Adrenal gland (tissue), 12 donors: ENCODE results near the gene HSP90AB1. TPM values are rescaled to one million over a fixed set of nuclear protein-coding genes. Genes with fewer than 3 reads are reported as not detected.

Source experiments
- DNase-seq, 7 donors: peaks; one replicate each; pipeline ENCODE4 v3.0.0-alpha.2; 2019 to 2020
- H3K27ac ChIP-seq, 5 donors: fragments of 200-600 bp; sonication (generic) in 4 of 5; 1 replicate in 3 of 5; 2 replicates in 2 of 5; pipeline versions ENCODE4 v1.5.1 to v1.8.0; 2016 to 2020; ENCODE audit warnings: mild to moderate bottlenecking in 1 of 5
- H3K27me3 ChIP-seq: fragments of 200-600 bp; 2 replicates; pipeline ENCODE4 v1.8.0; 2021
- H3K36me3 ChIP-seq, 2 donors: fragments of 200-600 bp; replicated peaks in 1 of 2; 1 replicate in 1 of 2; 2 replicates in 1 of 2; pipeline versions ENCODE4 v1.5.1 to v1.8.0; 2018 to 2022
- H3K4me1 ChIP-seq, 2 donors: fragments of 200-600 bp; replicated peaks in 1 of 2; 1 replicate in 1 of 2; 2 replicates in 1 of 2; pipeline versions ENCODE4 v1.5.1 to v1.8.0; 2018 to 2021
- H3K4me3 ChIP-seq, 4 donors: fragments of 200-600 bp; sonication (generic) in 3 of 4; one replicate each; pipeline ENCODE4 v1.5.1; 2016 to 2018
- H3K9me3 ChIP-seq, 3 donors: fragments of 200-600 bp; sonication (generic) in 1 of 3; replicated peaks in 1 of 3; 1 replicate in 2 of 3; 2 replicates in 1 of 3; pipeline versions ENCODE4 v1.5.1 to v1.8.0; 2016 to 2021
- CTCF ChIP-seq, 6 experiments: fragments of 450-650 bp in 4 of 6; fragments of 200-600 bp in 2 of 6; sonication (generic) in 1 of 6; IDR thresholded peaks; 1 replicate in 5 of 6; 2 replicates in 1 of 6; pipeline versions ENCODE4 v1.5.1 to v1.8.0; 2016 to 2021; ENCODE audit warnings: antibody characterized with exemption in 6 of 6, mild to moderate bottlenecking in 2 of 6, moderate library complexity in 1 of 6
- POLR2A ChIP-seq, 2 donors: fragments of 450-650 bp; IDR thresholded peaks; one replicate each; pipeline ENCODE4 v1.6.1; 2017; ENCODE audit warnings: antibody characterized with exemption in 2 of 2, mild to moderate bottlenecking in 2 of 2, moderate library complexity in 1 of 2
- WGBS, 4 donors: extraction: QIAGEN DNeasy Blood & Tissue Kit in 2 of 4; methylation state at CpG; one replicate each; pipeline versions ENCODE4 v1.1.5 to v1.1.7; 2013 to 2017; 5-methylcytosine and 5-hydroxymethylcytosine counted together
- intact Hi-C, 2 donors: fragments of 100-400 bp; cut with DNase I; formaldehyde crosslinking; loops; one replicate each; pipeline versions ENCODE4 v1.14.1 to v1.15.0; 2022 to 2023
- polyA plus RNA-seq, 3 donors: library from polyadenylated mRNA; stranded (reverse); fragments of 200-250 nt in 2 of 3; fragments of 350-450 nt in 1 of 3; fragmentation: Illumina TruSeq in 1 of 3; extraction: RNeasy Lipid Tissue Mini Kit (QIAGEN cat#74804) in 1 of 3; gene quantifications; one replicate each; pipeline ENCODE4 v1.2.3, GENCODE V29; 2013 to 2014
- total RNA-seq, 9 donors: library from RNA; depleted of rRNA in 4 of 9; stranded (reverse); fragments of >200 nt in 4 of 9; fragments of 120-200 nt in 1 of 9; fragmentation: NEBNext Ultra II Directional in 1 of 9; extraction: Animal tissue kit (Norgen Biotek cat#: 25700) in 1 of 9; gene quantifications; one replicate each; pipeline versions ENCODE4 v1.1.0 to v1.2.4, GENCODE V29; 2013 to 2023
- donor health status: healthy with polysubstance abuse.
- donor health status: Bipolar disorder and iron deficiency.
- donor health status: DM: yes; HTN: yes; CAD: no.
- donor health status: DM: no; HTN: no; CAD: no.
- donor health status: DM: no; HTN: no; CAD: no.
- donor health status: DM: yes; HTN: yes; CAD: no.

Gene HSP90AB1
- total and polyA plus RNA-seq, 12 donors, result 275 to 2,249 (median 857) TPM

GRCh38 chr6:44298055-44298803, 51.3 kb downstream of the HSP90AB1 start:
- Histone ChIP-seq H3K27ac (no peak overlapping the region), H3K36me3 (peaks cover 0 to 15% of the 10 kb centered on the region in 2 donors), H3K4me1 (peaks cover 8 to 18% of the 10 kb centered on the region in 2 donors), H3K4me3 (no peak overlapping the region), H3K9me3 (no peaks in the 10 kb centered on the region), H3K27me3 (peaks cover 14% of the 10 kb centered on the region)
- TF ChIP-seq POLR2A (IDR thresholded peaks at IDR 0.05), result no peak
- intact Hi-C loops, result no loop called here
- 33 to 51% (median 35%) methylated on average over 16 to 20 of the region's 20 CpGs for WGBS, 4 donors
- no peak for DNase-seq

- intact Hi-C loops, result no loop called here
Measured at GRCh38 chr6:44298864-44299263, 52.0 kb downstream of the HSP90AB1 start.

GRCh38 chr6:44300292-44300823, 53.5 kb downstream of the HSP90AB1 start:
- Histone ChIP-seq H3K27me3 (peaks cover 8% of the 10 kb centered on the region), H3K36me3 (peaks cover 0 to 36% of the 10 kb centered on the region in 2 donors), H3K27ac (no peak overlapping the region), H3K4me1 (peaks cover 8 to 18% of the 10 kb centered on the region in 2 donors), H3K4me3 (no peak overlapping the region), H3K9me3 (no peaks in the 10 kb centered on the region)
- WGBS, 4 donors, result 46 to 91% (median 84%) methylated on average over 2 to 7 of the region's 7 CpGs
- no peak for DNase-seq
- TF ChIP-seq POLR2A (IDR thresholded peaks at IDR 0.05) (no peak), CTCF (IDR thresholded peaks at IDR 0.05) (no peak)
- intact Hi-C loops, result no loop called here

More at GRCh38 chr6:44298864-44299263, 52.0 kb downstream of the HSP90AB1 start:
- no peak for TF ChIP-seq POLR2A (IDR thresholded peaks at IDR 0.05)
- TF ChIP-seq CTCF (IDR thresholded peaks at IDR 0.05), result no peak
- Histone ChIP-seq H3K4me3 (no peak overlapping the region), H3K4me1 (peaks cover 8 to 18% of the 10 kb centered on the region in 2 donors), H3K36me3 (peaks cover 0 to 21% of the 10 kb centered on the region in 2 donors), H3K27me3 (peaks cover 14% of the 10 kb centered on the region), H3K27ac (no peak overlapping the region), H3K9me3 (no peaks in the 10 kb centered on the region)
- WGBS, 4 donors, result 75 to 91% (median 85%) methylated on average over 3 of the region's 3 CpGs
- no peak for DNase-seq

GRCh38 chr6:44301106-44301505, 54.2 kb downstream of the HSP90AB1 start:
- intact Hi-C loops, result no loop called here
- Histone ChIP-seq H3K4me1 (peaks cover 8 to 18% of the 10 kb centered on the region in 2 donors), H3K9me3 (no peaks in the 10 kb centered on the region), H3K36me3 (peaks cover 0 to 43% of the 10 kb centered on the region in 2 donors), H3K27me3 (peaks cover 2% of the 10 kb centered on the region), H3K27ac (no peak overlapping the region), H3K4me3 (no peak overlapping the region)
- no peak for TF ChIP-seq CTCF (IDR thresholded peaks at IDR 0.05)
- TF ChIP-seq POLR2A (IDR thresholded peaks at IDR 0.05), result no peak
- 93 to 97% (median 96%) methylated on average over 4 to 8 of the region's 8 CpGs for WGBS, 4 donors
- DNase-seq, result no peak
